WI38 (cell line): ENCODE data around the gene EPHA5.

Source experiments
- H3K4me3 ChIP-seq: 2 replicates; pipeline ENCODE4 v1.5.1; 2011; ENCODE audit warnings: low read depth, mild to moderate bottlenecking, control low read depth, low read length
- CTCF ChIP-seq: IDR thresholded peaks from 2 replicates; pipeline ENCODE4 v1.5.1; 2012; ENCODE audit warnings: low read depth, mild to moderate bottlenecking, control low read depth, low read length

EPHA5 gene

GRCh38 chr4:65392488-65392887 lies 277.8 kb downstream of the EPHA5 start:
- H3K4me3 ChIP-seq: no peak overlapping the region
- TF ChIP-seq CTCF: no peak

- no peak overlapping the region for H3K4me3 ChIP-seq
- TF ChIP-seq CTCF: no peak
These were observed 278.5 kb downstream of the EPHA5 start for GRCh38 chr4:65391814-65392213.

GRCh38 chr4:65391382-65391781 lies 278.9 kb downstream of the EPHA5 start:
- no peak overlapping the region for H3K4me3 ChIP-seq
- no peak for TF ChIP-seq CTCF

GRCh38 chr4:65386927-65387326 lies 283.4 kb downstream of the EPHA5 start:
- no peak for TF ChIP-seq CTCF
- H3K4me3 ChIP-seq: no peak overlapping the region

GRCh38 chr4:65383589-65384305 lies 286.5 kb downstream of the EPHA5 start:
- no peak for TF ChIP-seq CTCF
- no peak overlapping the region for H3K4me3 ChIP-seq

- H3K4me3 ChIP-seq: no peak overlapping the region
- TF ChIP-seq CTCF: no peak
These were observed 288.6 kb downstream of the EPHA5 start for GRCh38 chr4:65381648-65382047.

GRCh38 chr4:65370709-65371108 lies 299.6 kb downstream of the EPHA5 start:
- no peak for TF ChIP-seq CTCF
- H3K4me3 ChIP-seq: no peak overlapping the region
